Measurements from ENCODE around the gene LRRC18.

The LRRC18 gene

GRCh38 chr10:48896756-48897440, 42.7 kb downstream of the LRRC18 start:
- no peak for DNase-seq (ENCODE audit: low read depth)
- no peak overlapping the region for H3K4me3 ChIP-seq (ENCODE audit: low read depth, low read length)
- TF ChIP-seq CTCF (conservative IDR thresholded peaks at IDR 0.05; ENCODE audit: low read depth, low read length): no peak

GRCh38 chr10:48895803-48896195, 43.8 kb downstream of the LRRC18 start:
- no peak overlapping the region for H3K4me3 ChIP-seq (ENCODE audit: low read depth, low read length)
- no peak for TF ChIP-seq CTCF (conservative IDR thresholded peaks at IDR 0.05; ENCODE audit: low read depth, low read length)
- no peak for DNase-seq (ENCODE audit: low read depth)

GRCh38 chr10:48894911-48895802, 44.5 kb downstream of the LRRC18 start:
- no peak for DNase-seq (ENCODE audit: low read depth)
- TF ChIP-seq CTCF (conservative IDR thresholded peaks at IDR 0.05; ENCODE audit: low read depth, low read length): no peak
- no peak overlapping the region for H3K4me3 ChIP-seq (ENCODE audit: low read depth, low read length)

GRCh38 chr10:48890888-48891850, 48.5 kb downstream of the LRRC18 start:
- no peak overlapping the region for H3K4me3 ChIP-seq (ENCODE audit: low read depth, low read length)
- DNase-seq (ENCODE audit: low read depth): peak; percentile 2
- TF ChIP-seq CTCF (conservative IDR thresholded peaks at IDR 0.05; ENCODE audit: low read depth, low read length): no peak

- no peak overlapping the region for H3K4me3 ChIP-seq (ENCODE audit: low read depth, low read length)
- DNase-seq (ENCODE audit: low read depth): no peak
- no peak for TF ChIP-seq CTCF (conservative IDR thresholded peaks at IDR 0.05; ENCODE audit: low read depth, low read length)
Observed at GRCh38 chr10:48887982-48888381, 51.7 kb downstream of the LRRC18 start.

- DNase-seq (ENCODE audit: low read depth): peak; percentile 39
- no peak overlapping the region for H3K4me3 ChIP-seq (ENCODE audit: low read depth, low read length)
- peak; percentile 53 for TF ChIP-seq CTCF (conservative IDR thresholded peaks at IDR 0.05; ENCODE audit: low read depth, low read length)
Observed at GRCh38 chr10:48885376-48885775, 54.3 kb downstream of the LRRC18 start.

Data from choroid plexus epithelial cell (primary cell).